ENCODE data around the gene RGL3.
"Not testable (repeated sequence)": the region's sequence is repeated elsewhere in the genome, so short reads cannot be mapped to it uniquely, and the experiment has no call there.

RGL3 gene

DNA sequence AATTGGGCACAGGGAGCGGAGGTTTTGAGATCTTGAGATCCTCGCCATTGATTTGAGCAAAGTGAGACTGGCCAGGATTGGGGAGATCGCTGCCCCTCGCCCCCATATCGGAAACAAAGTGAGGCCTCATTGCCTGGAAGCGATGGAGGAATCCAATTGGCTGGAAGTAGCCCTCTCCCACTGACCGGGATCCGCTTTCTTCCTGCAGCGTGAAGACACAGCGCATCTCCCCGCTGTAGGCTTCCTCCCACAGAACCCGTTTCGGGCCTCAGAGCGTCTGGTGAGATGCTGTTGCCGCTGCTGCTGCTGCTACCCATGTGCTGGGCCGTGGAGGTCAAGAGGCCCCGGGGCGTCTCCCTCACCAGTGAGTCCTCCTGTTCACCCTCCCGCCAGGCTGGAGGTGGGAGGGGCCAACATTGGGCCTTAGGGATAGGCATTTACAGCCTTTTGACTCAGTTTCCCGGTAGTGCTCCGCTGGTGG, 16.8 kb upstream of the RGL3 start:
- no peaks in the 10 kb centered on the region for H3K79me2 ChIP-seq (ENCODE audit: insufficient read depth, low read length)
- no peak overlapping the region for H2AFZ ChIP-seq (ENCODE audit: low read length)
- H3K4me2 ChIP-seq (ENCODE audit: low read length): peak overlapping the region; percentile 89
- H3K9ac ChIP-seq (ENCODE audit: low read length): peak overlapping the region; percentile 84
- no peaks in the 10 kb centered on the region for H3K9me2 ChIP-seq (ENCODE audit: low read depth, low read length)
- TF ChIP-seq, protein P1, sequence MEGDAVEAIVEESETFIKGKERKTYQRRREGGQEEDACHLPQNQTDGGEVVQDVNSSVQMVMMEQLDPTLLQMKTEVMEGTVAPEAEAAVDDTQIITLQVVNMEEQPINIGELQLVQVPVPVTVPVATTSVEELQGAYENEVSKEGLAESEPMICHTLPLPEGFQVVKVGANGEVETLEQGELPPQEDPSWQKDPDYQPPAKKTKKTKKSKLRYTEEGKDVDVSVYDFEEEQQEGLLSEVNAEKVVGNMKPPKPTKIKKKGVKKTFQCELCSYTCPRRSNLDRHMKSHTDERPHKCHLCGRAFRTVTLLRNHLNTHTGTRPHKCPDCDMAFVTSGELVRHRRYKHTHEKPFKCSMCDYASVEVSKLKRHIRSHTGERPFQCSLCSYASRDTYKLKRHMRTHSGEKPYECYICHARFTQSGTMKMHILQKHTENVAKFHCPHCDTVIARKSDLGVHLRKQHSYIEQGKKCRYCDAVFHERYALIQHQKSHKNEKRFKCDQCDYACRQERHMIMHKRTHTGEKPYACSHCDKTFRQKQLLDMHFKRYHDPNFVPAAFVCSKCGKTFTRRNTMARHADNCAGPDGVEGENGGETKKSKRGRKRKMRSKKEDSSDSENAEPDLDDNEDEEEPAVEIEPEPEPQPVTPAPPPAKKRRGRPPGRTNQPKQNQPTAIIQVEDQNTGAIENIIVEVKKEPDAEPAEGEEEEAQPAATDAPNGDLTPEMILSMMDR (IDR thresholded peaks at IDR 0.05; ENCODE audit: low read length): no peak
- TF ChIP-seq EZH2 (IDR thresholded peaks at IDR 0.05; ENCODE audit: borderline replicate concordance, low read length): no peak
- peak overlapping the region; percentile 91 for H3K4me3 ChIP-seq (ENCODE audit: low read depth, low read length, poor library complexity, severe bottlenecking)
- peak overlapping the region; percentile 16 for H3K27ac ChIP-seq (ENCODE audit: low read depth, low read length, poor library complexity, severe bottlenecking)
- peaks cover 41% of the 10 kb centered on the region for H3K36me3 ChIP-seq (ENCODE audit: insufficient read depth, low read length)
- H4K20me1 ChIP-seq (ENCODE audit: insufficient read depth, low read length): no peaks in the 10 kb centered on the region
- H3K4me1 ChIP-seq (ENCODE audit: insufficient read depth, low read length, severe bottlenecking): peaks cover 30% of the 10 kb centered on the region
- H3F3A ChIP-seq (ENCODE audit: insufficient read depth, low read length): no peaks in the 10 kb centered on the region
- no peaks in the 10 kb centered on the region for H3K9me3 ChIP-seq (ENCODE audit: low read length)
- H3K27me3 ChIP-seq (ENCODE audit: insufficient read depth, low read length): no peaks in the 10 kb centered on the region

DNA sequence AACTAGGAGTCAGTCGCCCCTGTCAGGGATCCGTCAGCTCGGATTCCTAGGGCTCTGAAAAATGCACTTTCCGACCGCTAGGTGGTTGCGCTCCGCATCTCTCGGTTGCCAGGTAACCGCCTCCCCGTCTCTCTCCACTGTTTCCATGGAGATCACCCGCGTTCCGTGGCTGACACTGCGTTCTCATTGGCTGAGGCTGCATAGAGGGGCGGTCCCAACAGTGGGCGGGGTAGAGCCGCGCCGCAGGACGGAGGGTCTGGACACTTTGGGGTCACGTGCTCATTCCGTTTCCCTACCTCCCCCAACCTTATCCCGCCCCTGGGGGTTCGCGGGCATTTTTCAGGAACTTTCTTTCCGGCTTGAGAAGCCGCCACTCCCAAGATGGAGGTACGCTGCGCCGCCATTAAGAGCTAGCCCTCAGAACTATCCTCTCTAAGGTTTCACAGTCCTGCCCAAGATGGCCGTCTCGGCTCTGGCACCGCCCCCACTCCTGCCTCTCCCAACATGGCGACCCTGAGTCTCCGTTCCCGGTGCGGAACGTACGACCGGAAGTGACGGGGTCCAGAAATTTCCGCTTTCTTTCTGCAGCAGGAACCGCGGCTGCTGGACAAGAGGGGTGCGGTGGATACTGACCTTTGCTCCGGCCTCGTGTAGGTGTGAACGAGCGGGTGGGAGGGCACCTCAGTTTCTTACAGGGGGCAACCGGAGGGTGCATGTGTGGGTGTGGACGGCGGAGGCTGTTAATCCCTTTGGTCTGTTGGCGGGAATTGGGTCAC, 16.1 kb upstream of the RGL3 start, which contains the start of the genes ODAD3 and PRKCSH:
Gene ODAD3 (minus strand): TSS at position 65 of the 776 bp plus-strand sequence. CDS start 105 bp downstream, outside the sequence.
Gene PRKCSH (plus strand): TSS at position 579 of the 776 bp plus-strand sequence. CDS start 483 bp downstream, outside the sequence.
- H2AFZ ChIP-seq (ENCODE audit: low read length): peak within 1 kb of the TSS; percentile 12; the same call in 1 of the 2 replicates
- peaks cover 35% of the 10 kb centered on the region for H3K36me3 ChIP-seq (ENCODE audit: insufficient read depth, low read length)
- H3K4me1 ChIP-seq (ENCODE audit: insufficient read depth, low read length, severe bottlenecking): peaks cover 30% of the 10 kb centered on the region
- H3K27ac ChIP-seq (ENCODE audit: low read depth, low read length, poor library complexity, severe bottlenecking): peak within 1 kb of the TSS; percentile 16
- H3F3A ChIP-seq (ENCODE audit: insufficient read depth, low read length): no peaks in the 10 kb centered on the region
- H3K4me3 ChIP-seq (ENCODE audit: low read depth, low read length, poor library complexity, severe bottlenecking): peak within 1 kb of the TSS; percentile 91
- no peaks in the 10 kb centered on the region for H3K79me2 ChIP-seq (ENCODE audit: insufficient read depth, low read length)
- H3K4me2 ChIP-seq (ENCODE audit: low read length): peak within 1 kb of the TSS; percentile 89
- H3K9me3 ChIP-seq (ENCODE audit: low read length): no peaks in the 10 kb centered on the region
- TF ChIP-seq EZH2 (IDR thresholded peaks at IDR 0.05; ENCODE audit: borderline replicate concordance, low read length): no peak
- TF ChIP-seq, protein P1 (IDR thresholded peaks at IDR 0.05; ENCODE audit: low read length): peak; percentile 83
- no peaks in the 10 kb centered on the region for H4K20me1 ChIP-seq (ENCODE audit: insufficient read depth, low read length)
- H3K9ac ChIP-seq (ENCODE audit: low read length): peak within 1 kb of the TSS; percentile 84
- no peaks in the 10 kb centered on the region for H3K9me2 ChIP-seq (ENCODE audit: low read depth, low read length)
- no peaks in the 10 kb centered on the region for H3K27me3 ChIP-seq (ENCODE audit: insufficient read depth, low read length)

DNA sequence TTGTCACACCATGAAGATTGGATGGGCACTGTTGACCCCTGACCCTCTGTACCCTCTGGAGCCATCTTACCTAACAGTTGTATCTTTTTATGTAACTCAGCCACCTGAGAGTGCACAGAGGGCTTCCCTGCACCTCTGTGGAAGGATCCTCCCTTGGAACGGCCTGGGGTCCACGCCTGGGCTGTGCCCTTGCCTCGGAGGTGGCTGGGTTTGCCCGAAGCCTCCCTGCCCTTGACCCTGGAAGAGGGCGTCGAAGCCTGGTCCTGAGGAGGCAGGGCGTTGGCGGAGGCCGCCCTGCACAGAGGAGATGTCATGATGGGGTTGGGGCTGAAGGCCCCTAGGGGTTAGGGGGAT, 15.6 kb upstream of the RGL3 start:
- H4K20me1 ChIP-seq (ENCODE audit: insufficient read depth, low read length): no peaks in the 10 kb centered on the region
- peak overlapping the region; percentile 89 for H3K4me2 ChIP-seq (ENCODE audit: low read length)
- H3K9ac ChIP-seq (ENCODE audit: low read length): peak overlapping the region; percentile 51; the same call in 1 of the 2 replicates
- peak overlapping the region; percentile 91 for H3K4me3 ChIP-seq (ENCODE audit: low read depth, low read length, poor library complexity, severe bottlenecking)
- H3K9me3 ChIP-seq (ENCODE audit: low read length): no peaks in the 10 kb centered on the region
- H3K9me2 ChIP-seq (ENCODE audit: low read depth, low read length): no peaks in the 10 kb centered on the region
- no peak overlapping the region for H3K27ac ChIP-seq (ENCODE audit: low read depth, low read length, poor library complexity, severe bottlenecking)
- TF ChIP-seq, protein P1 (IDR thresholded peaks at IDR 0.05; ENCODE audit: low read length): no peak
- TF ChIP-seq EZH2 (IDR thresholded peaks at IDR 0.05; ENCODE audit: borderline replicate concordance, low read length): no peak
- H3K79me2 ChIP-seq (ENCODE audit: insufficient read depth, low read length): no peaks in the 10 kb centered on the region
- H3F3A ChIP-seq (ENCODE audit: insufficient read depth, low read length): no peaks in the 10 kb centered on the region
- peaks cover 29% of the 10 kb centered on the region for H3K36me3 ChIP-seq (ENCODE audit: insufficient read depth, low read length)
- peaks cover 30% of the 10 kb centered on the region for H3K4me1 ChIP-seq (ENCODE audit: insufficient read depth, low read length, severe bottlenecking)
- H3K27me3 ChIP-seq (ENCODE audit: insufficient read depth, low read length): no peaks in the 10 kb centered on the region
- peak overlapping the region; percentile 12; the same call in 1 of the 2 replicates for H2AFZ ChIP-seq (ENCODE audit: low read length)

DNA sequence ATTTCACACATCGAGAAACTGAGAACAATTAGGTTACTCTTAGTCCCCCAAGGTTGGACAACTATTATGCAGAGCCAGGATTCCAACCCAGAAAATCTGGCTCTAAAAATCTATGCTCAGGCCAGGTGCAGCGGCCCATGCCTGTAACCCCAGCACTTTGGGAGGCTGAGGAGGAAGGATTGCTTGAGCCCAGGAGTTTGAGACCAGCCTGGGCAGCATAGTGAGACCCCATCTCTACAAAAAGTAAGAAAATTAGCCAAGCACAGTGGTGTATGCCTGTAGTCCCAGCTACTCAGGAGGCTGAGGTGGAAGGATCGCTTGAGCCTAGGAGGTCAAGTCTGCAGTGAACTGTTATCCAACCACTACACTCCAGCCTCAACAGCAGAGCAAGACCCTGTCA, 14.4 kb upstream of the RGL3 start:
- not testable (repeated sequence) for H3K27me3 ChIP-seq (ENCODE audit: insufficient read depth, low read length); H3K4me3 ChIP-seq (ENCODE audit: low read depth, low read length, poor library complexity, severe bottlenecking); H3K9ac ChIP-seq (ENCODE audit: low read length); H3K9me2 ChIP-seq (ENCODE audit: low read depth, low read length); H3K9me3 ChIP-seq (ENCODE audit: low read length); H3F3A ChIP-seq (ENCODE audit: insufficient read depth, low read length); H3K4me2 ChIP-seq (ENCODE audit: low read length); H4K20me1 ChIP-seq (ENCODE audit: insufficient read depth, low read length); H2AFZ ChIP-seq (ENCODE audit: low read length); H3K27ac ChIP-seq (ENCODE audit: low read depth, low read length, poor library complexity, severe bottlenecking); H3K79me2 ChIP-seq (ENCODE audit: insufficient read depth, low read length)
- Histone ChIP-seq H3K36me3 (ENCODE audit: insufficient read depth, low read length) (peaks cover 22% of the 10 kb centered on the region), H3K4me1 (ENCODE audit: insufficient read depth, low read length, severe bottlenecking) (peaks cover 30% of the 10 kb centered on the region)

Measured in OCI-LY1 (cell line).